HepG2 (cell line): ENCODE results near the gene ANO2. TPM values are rescaled to one million over a fixed set of nuclear protein-coding genes. Genes with fewer than 3 reads are reported as not detected.

Experiments
- ATAC-seq: fragments of 200-7000 bp; cut with Tn5 transposase; 3 replicates; pipeline ENCODE4 v1.9.1; 2020; ENCODE audit warnings: mild to moderate bottlenecking, moderate library complexity
- BruUV-seq: library from RNA; stranded (reverse); fragments of 400-500 nt; replicated peaks from 2 replicates; lab custom pipeline; 2021; lab: Mats Ljungman, UMichigan
- CTCF ChIA-PET: fragments of 300-600 bp; formaldehyde crosslinking; extraction: SDS; loops from one replicate; lab custom pipeline; 2021; ENCODE audit warnings: low total read pairs, inconsistent platforms, low intra/inter-chr PET ratio; lab: Yijun Ruan, JAX
- POLR2A ChIA-PET: fragments of 350-600 bp; sonication (Branson Sonifier 250); formaldehyde crosslinking; loops from one replicate; lab custom pipeline; 2020; ENCODE audit warnings: antibody characterized with exemption, inconsistent platforms; lab: Yijun Ruan, JAX
- DNase-seq: peaks from one replicate; pipeline ENCODE4 v3.0.0-alpha.2; 2015; ENCODE audit warnings: low spot score
- FAIRE-seq: peaks from 3 replicates; lab custom pipeline; 2011; peaks lifted over from hg19 to GRCh38; lab: Jason Lieb, UNC
- H2AFZ ChIP-seq: one replicate; pipeline ENCODE4 v1.6.1; 2011; ENCODE audit warnings: low read length, inconsistent platforms
- H3K27ac ChIP-seq: fragments of 300-600 bp; 3 replicates; pipeline ENCODE4 v1.8.0; 2011; ENCODE audit warnings: mixed run types, mild to moderate bottlenecking, mixed read lengths, low read length, inconsistent platforms; ENCODE audit not compliant: insufficient read depth; ENCODE audit errors: extremely low read length
- H3K27me3 ChIP-seq, 2 experiments: fragments of 200-600 bp in 1 of 2; 2 replicates in 1 of 2; 3 replicates in 1 of 2; pipeline versions ENCODE4 v1.6.0 to v1.8.0; 2011; ENCODE audit warnings: low read length in 2 of 2, mild to moderate bottlenecking in 2 of 2, moderate library complexity in 2 of 2, inconsistent platforms in 1 of 2; ENCODE audit not compliant: insufficient read depth in 2 of 2, control insufficient read depth in 1 of 2
- H3K36me3 ChIP-seq, 2 experiments: fragments of 200-600 bp in 1 of 2; replicated peaks in 1 of 2; 2 replicates in 1 of 2; 3 replicates in 1 of 2; pipeline versions ENCODE4 v1.5.1 to v1.8.0; 2011; ENCODE audit warnings: low read length in 2 of 2, inconsistent platforms in 1 of 2; ENCODE audit not compliant: insufficient read depth in 2 of 2, control insufficient read depth in 1 of 2
- H3K4me1 ChIP-seq: 2 replicates; pipeline ENCODE4 v1.5.1; 2012; ENCODE audit warnings: low read length, inconsistent platforms; ENCODE audit not compliant: insufficient read depth
- H3K4me2 ChIP-seq: 2 replicates; pipeline ENCODE4 v1.6.0; 2011; ENCODE audit warnings: low read depth, low read length, inconsistent platforms
- H3K4me3 ChIP-seq, 3 experiments: fragments of 200-600 bp in 1 of 3; sonication (generic), shearing (Covaris generic) in 1 of 3; replicated peaks in 1 of 3; 2 replicates each; pipeline ENCODE4 v1.5.1; 2011 to 2016; ENCODE audit warnings: low read length in 3 of 3, inconsistent platforms in 2 of 3, low read depth in 2 of 3, mild to moderate bottlenecking in 2 of 3, control low read depth in 1 of 3, mixed read lengths in 1 of 3; ENCODE audit not compliant: insufficient read depth in 1 of 3
- H3K79me2 ChIP-seq: one replicate; pipeline ENCODE4 v1.6.1; 2011; ENCODE audit warnings: low read length, inconsistent platforms; ENCODE audit not compliant: insufficient read depth
- H3K9ac ChIP-seq: 2 replicates; pipeline ENCODE4 v1.6.0; 2011; ENCODE audit warnings: mild to moderate bottlenecking, low read depth, low read length, inconsistent platforms; ENCODE audit not compliant: insufficient read depth
- H3K9me3 ChIP-seq: 2 replicates; pipeline ENCODE4 v1.5.1; 2012; ENCODE audit warnings: mild to moderate bottlenecking, low read length
- H4K20me1 ChIP-seq: 2 replicates; pipeline ENCODE4 v1.6.0; 2011; ENCODE audit warnings: inconsistent platforms, mild to moderate bottlenecking, low read length, moderate library complexity; ENCODE audit not compliant: insufficient read depth
- FOXK1 ChIP-seq: sonication (generic); formaldehyde crosslinking; IDR thresholded peaks from 2 replicates; pipeline ENCODE4 v1.4.0; 2020; ENCODE audit warnings: low read depth, missing genetic modification reagents, borderline replicate concordance
- SNAI1 ChIP-seq: sonication (generic); formaldehyde crosslinking; IDR thresholded peaks from 2 replicates; pipeline ENCODE4 v1.5.0; 2020; ENCODE audit warnings: mild to moderate bottlenecking, missing genetic modification reagents, borderline replicate concordance
- ZNF30 ChIP-seq: sonication (generic); formaldehyde crosslinking; IDR thresholded peaks from 2 replicates; pipeline ENCODE4 v1.5.0; 2020; ENCODE audit warnings: mild to moderate bottlenecking, missing genetic modification reagents
- ZNF609 ChIP-seq: sonication (generic); formaldehyde crosslinking; IDR thresholded peaks from 2 replicates; pipeline ENCODE4 v1.4.0; 2020; ENCODE audit warnings: mild to moderate bottlenecking, missing genetic modification reagents, borderline replicate concordance
- ZNF615 ChIP-seq: sonication (generic); formaldehyde crosslinking; IDR thresholded peaks from 2 replicates; pipeline ENCODE4 v1.5.0; 2020; ENCODE audit warnings: mild to moderate bottlenecking, missing genetic modification reagents, borderline replicate concordance
- ZNF740 ChIP-seq: sonication (generic); formaldehyde crosslinking; IDR thresholded peaks from 2 replicates; pipeline ENCODE4 v1.4.0; 2020; ENCODE audit warnings: missing genetic modification reagents
- ZNF792 ChIP-seq: IDR thresholded peaks from 2 replicates; pipeline ENCODE4 v1.6.1; 2016
- WGBS: methylation state at CpG from one replicate; pipeline ENCODE4 v1.1.6; 2017; ENCODE audit warnings: low lambda C conversion rate; 5-methylcytosine and 5-hydroxymethylcytosine counted together
- in situ Hi-C: cut with HindIII; loops from 2 replicates; pipeline ENCODE4 v1.10.0; 2017; ENCODE audit warnings: low pct_unique_long_range_greater_than_20kb; ENCODE audit not compliant: extremely low pct_ligation_motif_present
- intact Hi-C: fragments of 100-400 bp; cut with micrococcal nuclease; formaldehyde crosslinking; loops from one replicate; pipeline ENCODE4 v1.10.0; 2022; ENCODE audit not compliant: unreplicated experiment
- polyA plus RNA-seq, 8 experiments: library from polyadenylated mRNA; depleted of rRNA in 3 of 8; stranded (reverse) in 7 of 8; unstranded in 1 of 8; fragments of >200 nt; fragmentation: Illumina TruSeq in 4 of 8; extraction: Trizol in 4 of 8; gene quantifications; 2 replicates each; pipeline versions ENCODE4 v1.2.1 to v1.2.3, GENCODE V29; 2011 to 2016; ENCODE audit warnings: low read depth in 4 of 8, missing spikeins in 1 of 8, mixed read lengths in 1 of 8; ENCODE audit not compliant: insufficient read depth in 1 of 8
- total RNA-seq, 5 experiments: library from RNA; depleted of rRNA; stranded (reverse); fragments of >200 nt; fragmentation: Illumina TruSeq; extraction: Trizol; gene quantifications; 2 replicates each; pipeline ENCODE4 v1.2.3, GENCODE V29; 2016; ENCODE audit warnings: low read depth in 1 of 5

Gene ANO2
- total and polyA plus RNA-seq, 2 of the 13 experiments (the other 11 are each of a cell fraction or from before 2014, with no cell fraction given), result 0.18 TPM; not detected in 1

GRCh38 chr12:5982106-5982505, 37.0 kb upstream of the ANO2 start:
- no peak for FAIRE-seq
- intact Hi-C loops (loop anchor here (10.0 kb wide), 1 partner anchor 303 kb away; no protein-coding TSS in a partner anchor), in situ Hi-C loops (loop anchor here (10.0 kb wide), 1 partner anchor 303 kb away; no protein-coding TSS in a partner anchor)
- Histone ChIP-seq H2AFZ (no peak overlapping the region), H3K4me2 (no peak overlapping the region), H3K27me3 (no peaks in the 10 kb centered on the region), H4K20me1 (no peaks in the 10 kb centered on the region), H3K36me3 (no peaks in the 10 kb centered on the region), H3K4me3 (no peak overlapping the region), H3K79me2 (no peaks in the 10 kb centered on the region), H3K27ac (no peak overlapping the region), H3K9ac (no peak overlapping the region), H3K9me3 (no peaks in the 10 kb centered on the region), H3K4me1 (peaks cover 13% of the 10 kb centered on the region)
- ChIA-PET POLR2A (no interaction called here), CTCF (no interaction called here)
- no peak for TF ChIP-seq ZNF30 (CRISPR knock-in tag)
- no peak for TF ChIP-seq FOXK1 (CRISPR knock-in tag)
- TF ChIP-seq ZNF609, result no peak
- no peak for TF ChIP-seq ZNF792 (CRISPR knock-in tag)
- TF ChIP-seq ZNF740 (CRISPR knock-in tag), result no peak
- no peak for TF ChIP-seq SNAI1
- no peak for TF ChIP-seq ZNF615 (CRISPR knock-in tag)
- ATAC-seq, result no peak
- WGBS, result 36% methylated on average over 4 of the region's 4 CpGs
- no TSS peak for BruUV-seq
- no peak for DNase-seq
